H1 (cell line): ENCODE measurements around the gene SRPX. TPM values are rescaled to one million over a fixed set of nuclear protein-coding genes. Genes with fewer than 3 reads are reported as not detected.

ENCODE experiments used
- CTCF ChIA-PET: fragments of 300-600 bp; sonication (Branson Sonifier 250); formaldehyde crosslinking; loops from one replicate; lab custom pipeline; 2021; ENCODE audit not compliant: partially characterized antibody; lab: Charles Lee
- POLR2A ChIA-PET: fragments of 300-600 bp; sonication (Branson Sonifier 250); formaldehyde crosslinking; loops from one replicate; lab custom pipeline; 2021; ENCODE audit warnings: inconsistent platforms; ENCODE audit not compliant: partially characterized antibody; lab: Charles Lee
- DNase-seq, 2 experiments: peaks; one replicate each; pipeline versions ENCODE4 v3.0.0 to v3.0.0-alpha.2; 2010 to 2022; ENCODE audit warnings: low spot score in 2 of 2, low read depth in 1 of 2, mixed read lengths in 1 of 2
- FAIRE-seq: peaks from 2 replicates; lab custom pipeline; 2011; peaks lifted over from hg19 to GRCh38; lab: Jason Lieb, UNC
- H2AFZ ChIP-seq: 2 replicates; pipeline ENCODE4 v1.8.1; 2012; ENCODE audit warnings: low read length, inconsistent platforms
- H2AK5ac ChIP-seq: 2 replicates; pipeline ENCODE4 v1.6.1; 2013; ENCODE audit warnings: low read depth, low read length
- H2BK120ac ChIP-seq: replicated peaks from 2 replicates; pipeline ENCODE3; 2013; ENCODE audit warnings: low read depth, low read length, inconsistent platforms
- H2BK12ac ChIP-seq: 2 replicates; pipeline ENCODE4 v1.6.1; 2013; ENCODE audit warnings: low read depth, low read length
- H2BK15ac ChIP-seq: 2 replicates; pipeline ENCODE4 v1.6.1; 2013; ENCODE audit warnings: low read length
- H2BK20ac ChIP-seq: 2 replicates; pipeline ENCODE4 v1.6.1; 2013; ENCODE audit warnings: low read length
- H2BK5ac ChIP-seq: 2 replicates; pipeline ENCODE4 v1.6.1; 2013; ENCODE audit warnings: low read depth, low read length
- H3K14ac ChIP-seq: 2 replicates; pipeline ENCODE4 v1.6.1; 2013; ENCODE audit warnings: inconsistent platforms; ENCODE audit not compliant: insufficient read length
- H3K18ac ChIP-seq: 2 replicates; pipeline ENCODE4 v1.6.1; 2013; ENCODE audit warnings: low read length; ENCODE audit errors: extremely low read depth
- H3K23ac ChIP-seq: 2 replicates; pipeline ENCODE4 v1.6.1; 2013; ENCODE audit warnings: inconsistent platforms; ENCODE audit not compliant: insufficient read length
- H3K23me2 ChIP-seq: 2 replicates; pipeline ENCODE4 v1.6.1; 2013; ENCODE audit warnings: low read depth, low read length
- H3K27ac ChIP-seq: 2 replicates; pipeline ENCODE4 v1.6.1; 2011; ENCODE audit warnings: low read depth, low read length, inconsistent platforms
- H3K27me3 ChIP-seq, 4 experiments: replicated peaks in 1 of 4; 1 replicate in 1 of 4; 2 replicates in 3 of 4; pipeline versions ENCODE4 v1.6.1 to v1.8.1; 2011 to 2013; ENCODE audit warnings: low read length in 3 of 4, mild to moderate bottlenecking in 3 of 4, inconsistent platforms in 2 of 4, mixed read lengths in 2 of 4, moderate library complexity in 1 of 4; ENCODE audit not compliant: control insufficient read depth in 3 of 4, insufficient read depth in 3 of 4; ENCODE audit errors: extremely low read depth in 1 of 4
- H3K36me3 ChIP-seq, 4 experiments: 2 replicates each; pipeline versions ENCODE4 v1.6.1 to v1.8.1; 2011 to 2013; ENCODE audit warnings: mild to moderate bottlenecking in 4 of 4, low read length in 3 of 4, moderate library complexity in 2 of 4, control low read depth in 1 of 4, inconsistent platforms in 1 of 4; ENCODE audit not compliant: insufficient read depth in 4 of 4, control insufficient read depth in 2 of 4
- H3K4ac ChIP-seq: replicated peaks from 2 replicates; pipeline ENCODE3; 2013; ENCODE audit warnings: low read length, low read depth, mixed read lengths, inconsistent platforms; ENCODE audit not compliant: insufficient read length
- H3K4me1 ChIP-seq, 4 experiments: replicated peaks in 1 of 4; 1 replicate in 1 of 4; 2 replicates in 3 of 4; pipeline versions ENCODE4 v1.6.1 to v1.8.1; 2011 to 2013; ENCODE audit warnings: low read length in 3 of 4, inconsistent platforms in 2 of 4, mixed read lengths in 1 of 4; ENCODE audit not compliant: insufficient read depth in 4 of 4, control insufficient read depth in 3 of 4
- H3K4me2 ChIP-seq, 2 experiments: 2 replicates each; pipeline versions ENCODE4 v1.6.1 to v1.8.1; 2011 to 2013; ENCODE audit warnings: low read depth in 2 of 2, low read length in 2 of 2, control low read depth in 1 of 2, inconsistent platforms in 1 of 2, mild to moderate bottlenecking in 1 of 2; ENCODE audit not compliant: insufficient read depth in 1 of 2
- H3K4me3 ChIP-seq, 4 experiments: fragments of 200-600, 300-600 bp in 1 of 4; sonication (generic), shearing (Covaris generic), sonication (Bioruptor Twin) in 1 of 4; 2 replicates each; pipeline versions ENCODE4 v1.5.1 to v1.8.1; 2011 to 2016; ENCODE audit warnings: low read length in 4 of 4, low read depth in 3 of 4, control low read depth in 2 of 4, inconsistent platforms in 2 of 4, mild to moderate bottlenecking in 2 of 4, mixed read lengths in 1 of 4, moderate library complexity in 1 of 4; ENCODE audit not compliant: insufficient read depth in 2 of 4; ENCODE audit errors: extremely low read depth in 1 of 4
- H3K56ac ChIP-seq: replicated peaks from 2 replicates; pipeline ENCODE3; 2013; ENCODE audit warnings: low read depth, mild to moderate bottlenecking, mixed read lengths, low read length, inconsistent platforms; ENCODE audit not compliant: insufficient read length
- H3K79me1 ChIP-seq: 2 replicates; pipeline ENCODE4 v1.6.1; 2013; ENCODE audit warnings: low read depth, low read length, control low read depth
- H3K79me2 ChIP-seq, 2 experiments: 2 replicates each; pipeline versions ENCODE4 v1.6.1 to v1.8.1; 2012 to 2013; ENCODE audit warnings: low read length in 2 of 2, mild to moderate bottlenecking in 2 of 2, inconsistent platforms in 1 of 2; ENCODE audit not compliant: insufficient read depth in 2 of 2, control insufficient read depth in 1 of 2
- H3K9ac ChIP-seq, 4 experiments: replicated peaks in 1 of 4; 1 replicate in 1 of 4; 2 replicates in 3 of 4; pipeline versions ENCODE4 v1.6.1 to v1.8.1; 2011 to 2013; ENCODE audit warnings: low read depth in 3 of 4, low read length in 3 of 4, control low read depth in 2 of 4, mild to moderate bottlenecking in 2 of 4, moderate library complexity in 2 of 4, inconsistent platforms in 1 of 4; ENCODE audit errors: extremely low read depth in 1 of 4
- H3K9me3 ChIP-seq, 2 experiments: 2 replicates each; pipeline versions ENCODE4 v1.6.1 to v1.8.1; 2012 to 2013; ENCODE audit warnings: mild to moderate bottlenecking in 2 of 2, moderate library complexity in 2 of 2, control low read depth in 1 of 2, inconsistent platforms in 1 of 2, low read depth in 1 of 2, low read length in 1 of 2, mixed read lengths in 1 of 2; ENCODE audit not compliant: insufficient read depth in 2 of 2
- H4K20me1 ChIP-seq, 2 experiments: replicated peaks in 1 of 2; 2 replicates each; pipeline versions ENCODE3 to v1.8.1; 2011 to 2013; ENCODE audit warnings: inconsistent platforms in 2 of 2, low read length in 2 of 2, mild to moderate bottlenecking in 1 of 2; ENCODE audit not compliant: insufficient read depth in 2 of 2, control insufficient read depth in 1 of 2
- H4K5ac ChIP-seq: 2 replicates; pipeline ENCODE4 v1.6.1; 2013; ENCODE audit warnings: low read length, low read depth, mixed read lengths, inconsistent platforms; ENCODE audit not compliant: insufficient read length
- H4K8ac ChIP-seq: 2 replicates; pipeline ENCODE4 v1.8.0; 2013; ENCODE audit warnings: mild to moderate bottlenecking, moderate library complexity, low read length, inconsistent platforms; ENCODE audit not compliant: insufficient read depth; ENCODE audit errors: extremely low read depth
- H4K91ac ChIP-seq: replicated peaks from 2 replicates; pipeline ENCODE3; 2013; ENCODE audit warnings: low read length, mixed read lengths, inconsistent platforms; ENCODE audit not compliant: insufficient read length
- ASH2L ChIP-seq: fragments of 200-600, 300-600 bp; sonication (generic); IDR thresholded peaks from one replicate; pipeline ENCODE4 v1.7.1; 2017; ENCODE audit warnings: low read length
- CBX8 ChIP-seq: fragments of 300-800, 300-1000 bp; sonication (generic); IDR thresholded peaks from 2 replicates; pipeline ENCODE4 v1.7.1; 2016; ENCODE audit warnings: low read depth, low read length, borderline replicate concordance
- CHD1 ChIP-seq: IDR thresholded peaks from 2 replicates; pipeline ENCODE4 v1.6.1; 2012; ENCODE audit warnings: low read depth, low read length, improper control_type of control experiment
- CTBP2 ChIP-seq: IDR thresholded peaks from 2 replicates; pipeline ENCODE4 v1.7.0; 2011; ENCODE audit warnings: borderline replicate concordance, mild to moderate bottlenecking, moderate library complexity, mixed read lengths, low read length; ENCODE audit not compliant: insufficient read depth, insufficient read length
- HDAC2 ChIP-seq, 2 experiments: fragments of 300-600 bp in 1 of 2; sonication (generic) in 1 of 2; IDR thresholded peaks; 2 replicates each; pipeline ENCODE4 v1.6.1; 2011 to 2012; ENCODE audit warnings: low read depth in 2 of 2, low read length in 2 of 2, mild to moderate bottlenecking in 2 of 2, moderate library complexity in 2 of 2, borderline replicate concordance in 1 of 2, inconsistent platforms in 1 of 2
- JUN ChIP-seq: IDR thresholded peaks from 2 replicates; pipeline ENCODE4 v1.6.1; 2011; ENCODE audit warnings: low read depth, mild to moderate bottlenecking, improper control_type of control experiment, low read length
- KDM5A ChIP-seq: fragments of 200-600 bp; IDR thresholded peaks from 2 replicates; pipeline ENCODE4 v1.7.1; 2012; ENCODE audit warnings: mild to moderate bottlenecking, low read length, inconsistent platforms, mixed read lengths
- POLR2A ChIP-seq, 2 experiments: IDR thresholded peaks; 1 replicate in 1 of 2; 2 replicates in 1 of 2; pipeline ENCODE4 v1.6.1; 2011; ENCODE audit warnings: low read depth in 2 of 2, low read length in 2 of 2, mild to moderate bottlenecking in 2 of 2; ENCODE audit errors: control extremely low read depth in 1 of 2
- RAD21 ChIP-seq, 2 experiments: IDR thresholded peaks in 1 of 2; conservative IDR thresholded peaks in 1 of 2; 2 replicates each; pipeline ENCODE4 v1.6.1; 2011; ENCODE audit warnings: low read depth in 2 of 2, low read length in 2 of 2, improper control_type of control experiment in 1 of 2, inconsistent platforms in 1 of 2, mild to moderate bottlenecking in 1 of 2, moderate library complexity in 1 of 2
- SAP30 ChIP-seq: fragments of 300-600 bp; sonication (generic); IDR thresholded peaks from 2 replicates; pipeline ENCODE4 v1.7.1; 2012; ENCODE audit warnings: low read length, moderate library complexity, mild to moderate bottlenecking, inconsistent platforms; ENCODE audit not compliant: insufficient read depth, insufficient replicate concordance
- SIRT6 ChIP-seq: IDR thresholded peaks from one replicate; pipeline ENCODE4 v1.7.1; 2012; ENCODE audit warnings: low read length, inconsistent platforms
- SRF ChIP-seq: IDR thresholded peaks from 2 replicates; pipeline ENCODE4 v1.6.1; 2011; ENCODE audit warnings: mild to moderate bottlenecking, low read depth, low read length, moderate library complexity
- SUZ12 ChIP-seq: fragments of 200-600 bp; sonication (generic); IDR thresholded peaks from 2 replicates; pipeline ENCODE4 v1.6.1; 2012; ENCODE audit warnings: mild to moderate bottlenecking, inconsistent platforms, low read length, moderate library complexity, mixed read lengths
- TAF1 ChIP-seq: IDR thresholded peaks from 2 replicates; pipeline ENCODE4 v1.6.1; 2011; ENCODE audit warnings: mild to moderate bottlenecking, low read depth, low read length
- TBP ChIP-seq: IDR thresholded peaks from 2 replicates; pipeline ENCODE4 v1.6.1; 2011; ENCODE audit warnings: low read depth, low read length, improper control_type of control experiment
- WGBS, 2 experiments: shearing (Covaris generic) in 1 of 2; methylation state at CpG; one replicate each; pipeline versions ENCODE4 v1.1.6 to v1.1.7; 2013 to 2015; ENCODE audit warnings: low lambda C conversion rate in 2 of 2, mixed read lengths in 2 of 2, inconsistent platforms in 1 of 2, low coverage in 1 of 2, missing lambda C conversion rate in 1 of 2; ENCODE audit not compliant: insufficient replicate concordance in 2 of 2, insufficient coverage in 1 of 2, insufficient read length in 1 of 2; ENCODE audit errors: extremely low coverage in 1 of 2, missing lambda C conversion rate in 1 of 2; 5-methylcytosine and 5-hydroxymethylcytosine counted together
- polyA plus RNA-seq, 7 experiments: library from polyadenylated mRNA; depleted of rRNA in 3 of 7; stranded (reverse) in 5 of 7; unstranded in 2 of 7; fragments of >200 nt in 5 of 7; fragments of 200-250 nt in 2 of 7; gene quantifications; 1 replicate in 5 of 7; 2 replicates in 1 of 7; 4 replicates in 1 of 7; pipeline versions ENCODE4 v1.2.1 to v1.2.3, GENCODE V29; 2011 to 2013; ENCODE audit warnings: missing spikeins in 2 of 7, mixed read lengths in 2 of 7
- total RNA-seq: library from RNA; stranded (reverse); fragmentation: NEBNext Ultra II Directional; extraction: Animal tissue kit (Norgen Biotek cat#: 25700); gene quantifications from 2 replicates; pipeline ENCODE4 v1.2.1, GENCODE V29; 2021

The SRPX gene
- total and polyA plus RNA-seq, 2 of the 8 experiments (the other 6 are each of a cell fraction or from before 2014, with no cell fraction given), result 7.6 to 10.4 TPM

GRCh38 chrX:38260231-38260630 is 39.6 kb upstream of the SRPX start:
- Histone ChIP-seq H4K8ac (no peak overlapping the region), H2AK5ac (no peak overlapping the region), H2BK12ac (no peak overlapping the region), H3K4me2 (no peak overlapping the region), H3K23ac (no peak overlapping the region), H2BK120ac (no peak overlapping the region), H3K4ac (no peak overlapping the region), H3K4me3 (no peak overlapping the region), H4K20me1 (no peaks in the 10 kb centered on the region), H3K9ac (no peak overlapping the region), H3K14ac (no peak overlapping the region), H3K56ac (no peak overlapping the region), H3K79me1 (no peaks in the 10 kb centered on the region), H3K27me3 (no peaks in the 10 kb centered on the region), H2BK20ac (no peak overlapping the region), H4K91ac (no peak overlapping the region), H2AFZ (no peak overlapping the region), H4K5ac (no peak overlapping the region), H3K9me3 (no peaks in the 10 kb centered on the region), H3K18ac (no peak overlapping the region), H3K36me3 (no peaks in the 10 kb centered on the region), H2BK5ac (no peak overlapping the region), H3K79me2 (no peaks in the 10 kb centered on the region), H2BK15ac (no peak overlapping the region), H3K4me1 (no peaks in the 10 kb centered on the region), H3K23me2 (no peaks in the 10 kb centered on the region), H3K27ac (no peak overlapping the region)
- FAIRE-seq (no peak), DNase-seq (peak in 1 of 2 experiments; percentile 43)
- POLR2A ChIA-PET, result no interaction called here
- WGBS, 2 experiments, result 47% methylated on average over 4 of the region's 4 CpGs; no CpG with 5 or more reads in 1 of the 2 experiments
- CTCF ChIA-PET, result interaction anchor here (0.9 to 5.0 kb wide), 12 partner anchors 11 to 74 kb away, joined by 3 to 25 read pairs (median 4); partner anchors contain the start of gene RPGR
- TF ChIP-seq SRF (no peak), JUN (no peak), CHD1 (no peak), POLR2A (IDR thresholded peaks at IDR 0.05; ENCODE audit: control extremely low read depth in 1 of 2, low read depth in 2 of 2, low read length in 2 of 2) (no peak), SUZ12 (no peak), CBX8 (no peak), SAP30 (no peak), TBP (no peak), ASH2L (no peak), RAD21 (IDR thresholded peaks at IDR 0.05 in 1 of 2, conservative IDR thresholded peaks at IDR 0.05 in 1 of 2; ENCODE audit: low read depth in 2 of 2, low read length in 2 of 2) (peak; percentile 54 to 62), KDM5A (no peak), CTBP2 (no peak), TAF1 (no peak), SIRT6 (no peak), HDAC2 (IDR thresholded peaks at IDR 0.05; ENCODE audit: borderline replicate concordance in 1 of 2, low read depth in 2 of 2, low read length in 2 of 2) (no peak)
